AG04449 (cell line): ENCODE results near the gene RIPK1.

ENCODE experiments used
- CTCF ChIA-PET: fragments of 350-600 bp; formaldehyde crosslinking; extraction: SDS; loops from one replicate; lab custom pipeline; 2021; ENCODE audit warnings: antibody characterized with exemption; lab: Yijun Ruan, JAX
- POLR2A ChIA-PET: fragments of 400-600, 350-600 bp; formaldehyde crosslinking; extraction: SDS; loops from one replicate; lab custom pipeline; 2020; ENCODE audit warnings: antibody characterized with exemption, inconsistent platforms; lab: Yijun Ruan, JAX
- DNase-seq: peaks from one replicate; pipeline ENCODE4 v3.0.0-alpha.2; 2010; ENCODE audit warnings: low read depth, low spot score
- H3K4me3 ChIP-seq: 2 replicates; pipeline ENCODE4 v1.5.1; 2011; ENCODE audit warnings: low read depth, mild to moderate bottlenecking, control low read depth, low read length
- CTCF ChIP-seq: IDR thresholded peaks from one replicate; pipeline ENCODE4 v1.5.1; 2011; ENCODE audit warnings: mild to moderate bottlenecking, moderate library complexity, low read length, control low read depth, inconsistent platforms; ENCODE audit not compliant: insufficient read depth; ENCODE audit errors: missing control alignments

RIPK1 gene

GRCh38 chr6:3163248-3163594 is 94.9 kb downstream of the RIPK1 start:
- peak overlapping the region; percentile 67 for H3K4me3 ChIP-seq
- no peak for TF ChIP-seq CTCF
- POLR2A ChIA-PET, result interaction anchor here (1.3 to 1.9 kb wide), 3 partner anchors 46 to 88 kb away, joined by 4 to 18 read pairs (median 6); no protein-coding TSS in a partner anchor
- DNase-seq, result no peak
- CTCF ChIA-PET, result interaction anchor here (0.7 to 2.2 kb wide), 8 partner anchors 10 to 89 kb away, joined by 3 to 6 read pairs (median 4); no protein-coding TSS in a partner anchor

- DNase-seq, result no peak
- no peak for TF ChIP-seq CTCF
- no peak overlapping the region for H3K4me3 ChIP-seq
- ChIA-PET CTCF (interaction anchor here (1.0 to 2.8 kb wide), 3 partner anchors 38 to 87 kb away, joined by 3 to 17 read pairs (median 4); no protein-coding TSS in a partner anchor), POLR2A (no interaction called here)
Measured at GRCh38 chr6:3164388-3164787, 96.1 kb downstream of the RIPK1 start.
